ENCODE results near the gene AP2A1. TPM values are rescaled to one million over a fixed set of nuclear protein-coding genes. Genes with fewer than 3 reads are reported as not detected.

AP2A1 gene
- total RNA-seq, 1 donor from 2014 or later, result 52.1 TPM

DNA sequence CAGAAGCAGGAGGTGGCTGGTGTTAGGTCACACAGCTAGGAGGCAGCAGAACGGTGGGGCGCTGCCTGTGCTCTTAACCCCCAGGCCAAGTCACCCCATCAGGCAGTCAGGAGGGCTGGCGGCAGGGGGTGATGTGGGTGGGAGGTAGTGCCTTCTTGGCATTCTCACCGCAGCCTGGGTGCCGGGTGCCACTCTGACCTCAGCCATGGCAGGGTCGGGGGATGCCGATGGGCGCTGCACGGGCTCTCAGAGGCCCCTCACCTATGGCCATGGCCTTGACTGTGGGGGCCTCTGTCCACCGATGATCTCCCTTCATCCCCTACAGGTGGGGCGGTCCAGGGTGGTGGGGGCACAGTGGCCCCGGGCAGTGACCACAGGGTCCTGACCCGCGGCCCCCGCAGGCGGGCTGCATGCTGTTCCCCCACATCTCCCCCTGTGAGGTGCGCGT lies 89.8 kb downstream of the AP2A1 start:
- DNase-seq, result no peak

Other genes with a start within 250 kb of the AP2A1 start
- 6.7 and 24.8 TPM in 2 replicates for gene RCN3, start 239.0 kb upstream of the AP2A1 start, total RNA-seq
- gene NOSIP, start 186.4 kb upstream of the AP2A1 start, total RNA-seq, result 90.4 and 98.7 TPM in 2 replicates
- 6.1 and 7.5 TPM in 2 replicates for gene PRRG2, start 185.7 kb upstream of the AP2A1 start, total RNA-seq
- 2.4 and 4.8 TPM in 2 replicates for gene PRR12, start 175.8 kb upstream of the AP2A1 start, total RNA-seq
- 24.3 and 28.6 TPM in 2 replicates for gene RRAS, start 126.9 kb upstream of the AP2A1 start, total RNA-seq
- gene SCAF1, start 124.8 kb upstream of the AP2A1 start, total RNA-seq, result 11.9 and 26.5 TPM in 2 replicates
- gene IRF3, start 101.1 kb upstream of the AP2A1 start, total RNA-seq, result 47.3 and 79.9 TPM in 2 replicates
- gene BCL2L12, start 101.1 kb upstream of the AP2A1 start, total RNA-seq, result 3.1 and 9.2 TPM in 2 replicates
- 282 and 338 TPM in 2 replicates for gene PRMT1, start 89.7 kb upstream of the AP2A1 start, total RNA-seq
- gene ADM5, start 77.4 kb upstream of the AP2A1 start, total RNA-seq, result 0.70 and 1.5 TPM in 2 replicates
- 19.1 and 19.5 TPM in 2 replicates for gene CPT1C, start 75.9 kb upstream of the AP2A1 start, total RNA-seq
- 0.17 TPM in 1 of 2 replicates, not detected in the other for gene TSKS, start 3.7 kb upstream of the AP2A1 start, total RNA-seq
- 19.2 and 22.4 TPM in 2 replicates for gene FUZ, start 46.3 kb downstream of the AP2A1 start, total RNA-seq
- gene MED25, start 51.3 kb downstream of the AP2A1 start, total RNA-seq, result 13.4 and 34.4 TPM in 2 replicates
- gene PTOV1, start 84.2 kb downstream of the AP2A1 start, total RNA-seq, result 57.2 and 72.9 TPM in 2 replicates
- gene PNKP, start 100.6 kb downstream of the AP2A1 start, total RNA-seq, result 44.3 and 60.4 TPM in 2 replicates
- gene AKT1S1, start 110.4 kb downstream of the AP2A1 start, total RNA-seq, result 9.9 and 13.0 TPM in 2 replicates
- 7.5 and 13.8 TPM in 2 replicates for gene TBC1D17, start 110.7 kb downstream of the AP2A1 start, total RNA-seq
- gene IL4I1, start 129.9 kb downstream of the AP2A1 start, total RNA-seq, result 2.1 and 3.6 TPM in 2 replicates
- gene ATF5, start 162.2 kb downstream of the AP2A1 start, total RNA-seq, result 3.2 and 3.5 TPM in 2 replicates
- gene NUP62, start 162.5 kb downstream of the AP2A1 start, total RNA-seq, result 28.4 and 47.0 TPM in 2 replicates
- gene SIGLEC11, start 194.2 kb downstream of the AP2A1 start, total RNA-seq, result not detected in 2 replicates

All from dermis blood vessel endothelial cell (primary cell).